NCI-H69 (cell line): ENCODE results near the gene NELFB.

Experiments
- DNase-seq: peaks from one replicate; lab custom pipeline; 2025; lab: John Stamatoyannopoulos, UW

Gene NELFB

DNA sequence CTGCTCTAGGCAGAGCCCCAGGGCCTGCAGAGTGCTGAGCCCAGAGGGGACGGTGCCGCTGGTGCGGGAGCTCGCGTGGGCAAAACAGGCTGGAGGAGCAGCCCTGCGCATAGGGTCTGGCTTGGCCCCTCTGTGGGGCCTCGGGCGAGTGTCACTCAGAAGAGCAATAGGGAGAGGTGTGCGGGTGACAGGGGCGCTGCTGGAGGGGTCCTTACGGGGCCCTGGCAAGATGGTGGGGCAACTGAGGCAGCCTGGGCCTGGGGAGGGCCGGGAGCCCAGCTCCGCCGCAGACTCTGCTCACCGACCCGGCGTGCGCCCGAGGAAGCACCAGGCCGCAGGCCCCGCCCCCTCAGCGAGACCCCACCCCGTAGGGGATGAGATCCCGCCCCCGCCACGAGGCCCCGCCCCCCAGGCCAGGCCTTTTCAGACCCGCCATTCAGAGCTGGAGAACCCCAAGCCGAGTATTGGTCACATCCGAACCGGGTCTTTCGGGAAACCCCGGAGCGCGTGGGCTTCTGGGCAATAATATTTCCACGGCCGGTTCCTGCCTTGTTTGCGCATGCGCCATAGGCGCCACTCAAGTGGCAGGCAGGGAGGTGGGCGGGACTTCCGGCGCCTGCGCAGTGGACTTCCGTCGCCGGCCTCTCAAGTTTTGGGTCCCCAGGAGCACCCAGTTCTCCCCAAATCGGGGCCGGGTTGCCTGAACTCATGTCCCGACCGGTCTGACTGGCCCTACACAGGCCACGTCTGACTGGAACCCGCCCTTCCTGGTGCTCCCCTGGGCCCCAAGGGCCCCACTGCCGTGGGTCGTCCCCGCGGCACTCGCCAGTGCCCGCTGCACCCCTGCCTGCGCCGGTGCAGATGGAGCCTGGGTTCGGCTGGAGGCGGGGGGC is 31.8 kb upstream of the NELFB start:
- peak; percentile 99 for DNase-seq

DNA sequence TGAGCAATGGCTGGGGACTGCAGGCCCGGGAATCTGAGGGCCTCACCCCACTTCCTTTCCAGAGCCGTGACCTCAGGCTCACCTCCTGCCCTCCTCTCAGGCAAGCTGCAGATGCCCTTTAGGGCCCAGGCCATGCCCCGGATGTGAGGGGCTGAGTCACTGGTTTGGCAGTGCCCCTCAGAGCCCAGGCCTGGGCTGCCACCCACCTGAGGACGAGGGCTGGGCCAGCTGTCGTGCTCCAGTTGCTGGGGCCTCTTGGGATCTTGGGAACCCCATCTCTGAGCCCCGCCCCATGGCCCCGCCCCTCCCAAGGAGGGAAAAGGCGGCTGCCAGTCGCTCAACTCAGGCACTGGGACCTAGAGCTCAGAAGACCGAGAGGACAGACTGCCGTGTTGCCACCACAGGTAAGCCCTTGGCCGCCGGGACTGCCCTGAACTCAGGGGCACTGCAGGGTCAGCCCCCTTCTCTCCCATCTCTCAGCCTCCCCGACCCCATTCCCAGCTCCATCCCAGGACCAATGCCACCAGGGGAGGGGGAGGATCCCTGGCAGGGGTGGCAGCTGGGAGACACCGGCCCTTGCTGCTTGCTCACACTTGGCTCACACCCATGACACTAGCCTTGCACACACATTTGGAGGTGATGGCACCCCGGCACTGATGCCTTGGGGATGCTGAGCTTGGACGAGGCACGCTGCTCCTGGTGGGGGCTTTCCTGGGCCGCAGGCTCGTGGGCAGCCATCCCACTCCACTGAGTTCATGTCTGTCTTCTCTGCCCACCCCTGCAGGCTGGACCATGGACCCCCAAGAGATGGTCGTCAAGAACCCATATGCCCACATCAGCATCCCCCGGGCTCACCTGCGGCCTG is 30.1 kb upstream of the NELFB start, which contains the start of gene CYSRT1:
TSS of gene CYSRT1 (plus strand) at position 345 of the 865 bp plus-strand sequence. CDS start at position 793, 448 bp downstream.
- DNase-seq: no peak

DNA sequence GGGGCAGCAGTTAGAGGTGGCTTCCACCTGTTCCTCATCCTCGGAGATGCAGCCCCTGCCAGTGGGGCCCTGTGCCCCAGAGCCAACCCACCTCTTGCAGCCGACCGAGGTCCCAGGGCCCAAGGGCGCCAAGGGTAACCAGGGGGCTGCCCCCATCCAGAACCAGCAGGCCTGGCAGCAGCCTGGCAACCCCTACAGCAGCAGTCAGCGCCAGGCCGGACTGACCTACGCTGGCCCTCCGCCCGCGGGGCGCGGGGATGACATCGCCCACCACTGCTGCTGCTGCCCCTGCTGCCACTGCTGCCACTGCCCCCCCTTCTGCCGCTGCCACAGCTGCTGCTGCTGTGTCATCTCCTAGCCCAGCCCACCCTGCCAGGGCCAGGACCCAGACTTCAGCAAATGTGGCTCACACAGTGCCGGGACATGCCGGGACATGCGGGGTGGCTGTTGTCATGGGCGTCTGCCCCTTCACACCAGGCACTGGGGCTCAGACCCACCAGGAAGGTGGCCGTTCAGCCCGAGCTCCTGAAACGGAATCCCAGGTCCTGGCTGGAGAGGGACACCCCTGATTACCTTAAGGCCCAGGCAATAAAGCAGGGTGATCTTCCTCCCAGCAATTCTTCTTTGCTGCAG is 29.3 kb upstream of the NELFB start:
- DNase-seq: no peak

DNA sequence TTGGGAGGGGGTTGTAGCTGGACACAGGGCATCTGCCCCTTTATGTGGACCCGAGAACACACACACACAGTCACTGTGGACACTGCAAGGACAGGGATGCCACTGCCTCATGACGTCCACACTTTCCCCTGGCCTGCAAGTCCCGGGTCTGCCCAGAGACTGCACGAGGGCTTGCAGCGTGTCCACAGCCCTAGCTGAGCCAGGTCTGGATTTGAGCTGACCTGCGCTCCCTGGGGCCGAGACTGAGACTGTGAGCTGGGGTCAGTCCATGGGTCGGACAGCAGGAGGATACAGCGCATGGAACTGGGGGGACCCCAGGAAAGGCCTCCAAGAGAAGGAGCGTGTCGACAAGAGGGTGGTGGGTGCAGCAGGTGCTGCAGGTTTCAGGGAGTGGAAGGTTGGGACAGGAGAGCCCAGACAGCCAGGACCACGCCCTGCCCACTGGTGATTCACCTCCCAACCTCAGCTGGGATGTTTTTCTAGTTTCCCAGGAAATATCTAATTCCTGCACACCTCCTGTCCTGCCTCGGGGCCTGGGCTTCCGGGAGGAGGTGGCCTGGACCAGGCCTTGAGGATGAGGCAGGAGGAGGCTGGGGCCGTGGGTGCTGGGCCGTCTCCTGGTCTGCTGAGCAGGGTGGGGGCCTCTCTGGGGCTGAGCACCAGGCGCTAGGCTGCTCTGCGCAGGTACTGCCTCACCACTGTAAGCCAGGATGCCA is 28.6 kb upstream of the NELFB start:
- DNase-seq: no peak

DNA sequence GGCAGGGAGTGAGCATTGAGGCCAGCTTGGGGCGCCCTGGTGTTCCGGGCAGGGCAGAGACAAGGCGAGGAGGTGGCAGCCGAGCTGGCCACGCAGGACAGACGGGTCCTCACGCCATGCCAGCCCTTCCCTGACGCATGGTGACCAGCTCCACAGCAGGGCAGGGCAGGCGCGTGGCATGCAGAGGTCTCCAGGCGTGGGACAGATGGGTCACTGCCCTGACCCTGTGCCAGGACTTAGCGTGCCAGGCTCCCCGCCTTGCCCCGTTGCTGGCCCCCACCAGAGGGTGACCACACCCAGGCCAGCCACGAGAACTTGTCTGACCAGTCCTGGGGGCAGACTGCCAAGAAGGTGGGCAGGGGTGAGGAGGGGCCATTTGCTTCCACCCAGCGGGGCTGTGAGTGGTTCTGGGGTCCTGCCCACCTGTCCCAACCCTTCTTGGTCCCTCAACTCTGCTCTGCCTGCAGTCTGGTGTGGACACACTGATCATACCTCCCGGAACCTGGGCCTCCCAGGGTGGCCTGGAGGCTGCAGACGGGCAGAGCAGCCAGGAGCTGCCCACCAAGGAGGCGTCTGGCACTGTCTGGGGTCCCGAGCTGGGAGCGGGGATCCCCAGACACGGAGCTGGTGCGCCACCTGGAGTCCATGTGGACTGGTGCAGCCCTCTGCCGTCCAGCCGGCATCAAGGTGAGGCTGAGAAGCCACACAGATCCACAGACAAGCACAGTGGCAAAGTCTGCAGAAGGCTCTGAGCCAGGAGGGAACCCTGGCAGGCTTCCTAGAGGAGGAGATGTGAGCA is 27.9 kb upstream of the NELFB start, which contains the start of gene RNF224:
TSS of gene RNF224 (plus strand) at position 449 of the 799 bp plus-strand sequence. CDS start 834 bp downstream, outside the sequence.
- DNase-seq: peak; percentile 84

DNA sequence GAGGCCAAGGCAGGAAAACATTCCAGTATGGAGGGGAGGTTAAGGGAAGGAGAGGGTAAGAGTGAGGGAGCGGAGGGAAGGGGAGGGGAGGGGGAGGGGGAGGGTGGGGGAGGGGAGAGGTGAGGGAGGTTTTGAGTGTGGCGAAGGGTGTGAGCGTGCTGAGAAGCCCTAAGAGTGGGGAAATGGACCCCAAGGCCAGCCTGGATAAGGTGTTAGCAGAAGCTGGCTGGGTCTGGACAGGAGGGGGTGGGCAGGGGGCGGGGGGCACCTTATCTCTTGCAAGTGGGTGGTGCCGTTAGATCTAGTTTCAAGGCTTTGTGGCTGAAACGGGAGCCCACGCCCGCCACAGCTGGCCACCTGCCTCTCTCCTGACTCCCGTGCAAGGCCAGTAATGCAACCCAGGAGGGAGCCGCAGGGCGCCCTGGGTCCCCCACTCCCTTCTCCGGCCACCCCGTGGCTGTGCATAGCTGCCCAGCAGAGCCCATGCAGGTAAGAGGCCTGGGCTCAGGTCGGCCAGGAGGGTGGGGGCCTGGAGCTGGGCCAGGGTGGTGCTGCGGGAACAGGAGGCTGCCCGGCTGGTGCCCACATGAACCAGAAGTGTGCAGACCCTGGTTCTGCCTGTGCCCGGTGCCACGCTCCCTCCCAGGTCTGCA is 27.1 kb upstream of the NELFB start:
- DNase-seq: no peak

DNA sequence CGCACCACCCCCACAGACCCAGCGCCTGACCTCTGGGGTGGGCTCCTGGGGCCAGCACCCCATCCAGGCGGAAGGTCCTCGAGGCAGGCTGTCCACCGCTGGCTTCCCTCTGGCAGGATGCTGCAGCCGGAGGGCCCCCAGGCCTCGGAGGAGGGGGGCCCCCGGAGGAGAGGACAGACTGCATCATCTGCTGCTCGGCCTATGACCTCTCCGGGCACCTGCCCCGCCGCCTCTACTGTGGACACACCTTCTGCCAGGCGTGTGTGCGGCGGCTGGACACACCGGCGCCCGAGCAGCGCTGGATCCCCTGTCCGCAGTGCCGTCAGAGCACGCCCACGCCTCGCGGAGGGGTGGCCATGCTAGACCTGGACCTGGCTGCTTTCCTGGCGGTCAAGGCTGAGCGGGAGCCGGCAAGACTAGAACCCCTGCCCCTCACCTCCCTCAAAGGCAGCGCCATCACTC is 26.6 kb upstream of the NELFB start:
- no peak for DNase-seq

DNA sequence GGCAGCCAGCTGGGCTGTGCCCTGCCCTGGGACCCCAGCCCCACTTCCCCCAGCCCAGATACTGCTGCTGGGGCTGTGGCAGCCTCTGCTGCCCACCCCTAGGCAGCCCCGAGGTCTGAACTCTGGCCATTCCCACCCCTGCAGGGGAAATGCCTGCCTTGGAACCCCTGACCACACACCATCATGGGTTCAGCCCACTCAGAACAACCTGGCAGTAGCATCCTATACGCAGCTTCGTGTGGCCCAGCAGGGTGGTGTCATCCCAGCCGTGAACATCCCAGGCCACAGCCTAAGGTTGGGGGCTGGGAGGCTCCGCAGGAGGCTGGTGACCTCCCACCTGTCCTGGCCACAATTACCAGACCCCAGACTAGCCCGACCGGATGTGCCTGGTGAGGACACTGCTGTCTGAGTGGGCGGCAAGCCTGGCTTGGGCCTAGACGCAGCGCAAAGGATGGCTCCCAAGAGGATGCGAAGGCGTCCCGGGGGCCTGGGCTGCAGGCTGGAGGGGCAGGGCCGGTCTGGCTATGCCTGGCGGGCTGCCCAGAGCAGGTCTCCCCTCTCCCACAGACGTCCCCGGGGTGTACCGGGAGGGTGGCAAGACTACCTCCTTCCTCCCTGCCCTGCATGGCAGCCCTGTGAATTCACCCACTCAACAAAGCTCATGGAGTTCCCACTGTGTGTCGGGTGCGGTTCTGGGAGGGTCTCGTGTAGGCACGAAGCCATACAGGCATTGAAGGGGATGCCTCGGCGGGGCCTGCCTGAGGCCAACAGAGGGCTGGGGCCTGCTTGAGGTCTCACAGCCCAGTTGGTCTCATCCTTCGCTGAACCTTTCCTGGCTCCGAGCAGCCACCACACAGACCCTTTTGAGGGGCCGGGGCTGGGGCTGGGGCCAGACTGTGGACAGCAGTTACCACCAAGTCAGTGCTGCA is 25.9 kb upstream of the NELFB start:
- DNase-seq: no peak

DNA sequence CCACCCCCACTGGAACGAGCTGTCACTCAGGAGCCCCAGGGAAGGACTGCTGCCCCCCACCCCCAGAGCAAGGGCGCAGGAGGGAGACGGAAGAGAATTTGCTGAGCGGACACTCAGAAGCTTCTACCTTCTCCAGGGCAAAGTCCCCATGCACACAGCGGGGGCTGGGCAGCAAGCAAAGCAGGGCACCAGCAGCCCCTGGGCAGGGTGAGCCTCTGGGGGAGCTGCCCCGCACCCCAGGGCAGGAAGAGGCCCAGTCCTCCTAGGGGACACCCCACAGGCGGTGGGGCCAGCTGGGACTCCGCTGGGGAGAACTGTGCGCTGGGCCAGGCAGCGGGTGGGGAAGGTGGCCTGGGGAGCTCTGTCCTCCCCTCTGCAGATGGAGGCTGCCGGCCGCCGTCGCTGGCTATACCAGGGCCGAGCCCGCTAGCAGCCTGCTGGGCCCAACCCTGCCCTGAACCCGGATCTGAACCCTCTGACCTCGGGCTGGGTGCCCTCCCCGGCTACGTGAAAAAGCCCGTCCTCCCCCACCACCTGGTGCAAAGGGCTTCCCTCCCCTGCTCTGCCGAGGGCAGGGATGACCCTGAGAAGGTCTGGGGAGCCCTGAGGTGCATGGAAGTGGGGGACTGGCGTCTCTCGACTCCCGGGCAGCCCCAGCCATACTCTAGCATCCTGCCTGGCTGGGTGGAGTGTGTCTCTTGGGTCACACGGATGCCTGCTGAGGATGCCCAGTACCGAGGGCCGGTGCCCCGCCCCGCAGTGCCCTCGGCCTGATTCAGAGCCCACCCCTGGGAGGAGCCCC is 25.0 kb upstream of the NELFB start:
- DNase-seq: no peak

DNA sequence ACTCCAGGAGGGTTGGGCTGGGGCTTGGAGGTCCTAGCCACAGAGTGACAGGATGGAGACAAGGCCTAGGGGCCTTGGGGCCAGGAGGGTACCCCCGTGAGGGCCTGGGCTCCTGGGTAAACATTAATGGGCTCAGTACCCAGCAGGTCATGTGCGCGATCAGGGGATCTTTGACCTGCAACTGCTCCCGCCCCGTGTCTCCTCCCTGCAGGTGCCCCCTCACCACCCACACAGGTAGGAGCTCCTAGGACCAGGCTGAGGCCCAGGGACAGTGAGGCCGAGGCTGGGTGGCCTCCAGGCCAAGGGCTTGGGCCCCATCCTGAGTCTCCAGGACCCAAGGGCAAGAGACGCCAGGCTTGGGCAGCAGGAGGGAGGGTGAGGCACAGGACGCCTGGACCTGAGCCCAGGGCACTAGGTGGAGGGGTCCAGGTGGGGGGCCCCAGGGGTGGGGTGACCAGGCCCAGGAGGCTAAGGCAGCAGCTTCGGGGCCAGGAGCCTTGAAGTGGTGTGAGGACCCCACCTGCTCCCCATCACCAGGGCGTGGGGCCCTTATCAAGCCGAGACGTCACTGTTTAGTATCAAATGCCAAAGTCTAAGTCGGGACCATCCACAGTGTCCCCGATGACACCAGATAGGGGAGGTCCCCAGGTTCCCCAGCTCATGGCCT is 24.3 kb upstream of the NELFB start, which contains the start of gene SLC34A3:
TSS of gene SLC34A3 (plus strand) at position 197 of the 667 bp plus-strand sequence. CDS start 802 bp downstream, outside the sequence.
- DNase-seq: no peak

DNA sequence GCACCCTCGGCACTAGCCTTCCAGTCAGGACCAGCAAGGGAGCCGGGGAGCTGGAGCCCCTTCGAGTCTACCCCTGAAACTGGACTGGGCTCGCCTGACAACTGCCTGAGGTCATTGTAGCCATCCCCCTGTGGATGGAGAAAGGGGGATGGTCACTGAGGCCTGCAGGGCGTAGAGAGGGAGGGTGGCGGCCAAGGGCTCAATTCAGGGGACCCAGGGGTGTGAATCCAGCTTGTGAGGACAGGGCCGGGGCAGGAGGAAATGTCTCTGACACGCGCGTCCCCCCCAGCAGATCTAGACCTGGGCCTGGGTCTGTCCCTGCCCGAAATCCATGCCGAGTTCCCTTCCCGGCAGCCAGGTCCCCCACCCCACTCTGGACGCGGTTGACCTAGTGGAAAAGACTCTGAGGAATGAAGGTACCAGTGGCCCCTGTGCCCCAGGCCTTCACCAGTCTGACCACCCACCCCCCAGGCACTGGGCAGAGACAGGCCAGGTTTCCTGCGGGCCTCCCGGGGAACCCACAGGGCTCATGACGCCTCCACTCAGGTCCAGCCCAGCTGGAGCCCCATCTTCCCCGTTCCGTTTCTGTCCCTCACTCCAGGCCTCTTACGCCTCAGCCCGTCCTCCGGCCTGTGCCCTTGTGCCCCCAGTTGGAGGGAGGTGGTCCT is 23.6 kb upstream of the NELFB start:
- no peak for DNase-seq

DNA sequence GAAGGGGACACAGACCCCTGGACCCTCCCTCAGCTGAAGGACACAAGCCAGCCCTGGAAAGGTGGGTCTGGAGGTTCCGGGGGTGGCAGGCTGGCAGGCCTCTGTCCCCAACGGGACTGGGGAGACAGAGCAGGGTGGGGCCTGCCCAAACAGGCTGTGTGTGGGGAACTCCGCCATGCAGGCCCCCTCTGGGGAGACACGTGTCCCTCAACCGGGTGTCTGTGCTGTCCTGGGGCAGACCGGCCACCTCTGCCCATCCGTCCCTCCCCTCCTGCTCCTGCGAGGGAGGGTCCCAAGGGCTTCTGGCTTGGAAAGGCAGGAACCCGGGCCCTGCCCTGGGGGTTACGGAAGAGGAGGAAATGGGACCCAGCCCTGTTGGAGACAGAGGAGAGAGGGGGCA is 23.0 kb upstream of the NELFB start:
- DNase-seq: no peak

DNA sequence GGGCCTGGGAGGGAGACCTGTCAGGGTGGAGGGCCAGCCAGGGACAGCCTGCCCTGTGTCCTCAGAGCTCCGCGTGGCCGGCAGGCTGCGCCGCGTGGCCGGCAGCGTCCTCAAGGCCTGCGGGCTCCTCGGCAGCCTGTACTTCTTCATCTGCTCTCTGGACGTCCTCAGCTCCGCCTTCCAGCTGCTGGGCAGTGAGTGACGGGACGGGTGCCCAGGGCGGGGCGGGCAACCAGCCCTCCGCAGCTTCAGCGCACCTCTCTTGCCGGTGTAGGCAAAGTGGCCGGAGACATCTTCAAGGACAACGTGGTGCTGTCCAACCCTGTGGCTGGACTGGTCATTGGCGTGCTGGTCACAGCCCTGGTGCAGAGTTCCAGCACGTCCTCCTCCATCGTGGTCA is 22.6 kb upstream of the NELFB start:
- no peak for DNase-seq

DNA sequence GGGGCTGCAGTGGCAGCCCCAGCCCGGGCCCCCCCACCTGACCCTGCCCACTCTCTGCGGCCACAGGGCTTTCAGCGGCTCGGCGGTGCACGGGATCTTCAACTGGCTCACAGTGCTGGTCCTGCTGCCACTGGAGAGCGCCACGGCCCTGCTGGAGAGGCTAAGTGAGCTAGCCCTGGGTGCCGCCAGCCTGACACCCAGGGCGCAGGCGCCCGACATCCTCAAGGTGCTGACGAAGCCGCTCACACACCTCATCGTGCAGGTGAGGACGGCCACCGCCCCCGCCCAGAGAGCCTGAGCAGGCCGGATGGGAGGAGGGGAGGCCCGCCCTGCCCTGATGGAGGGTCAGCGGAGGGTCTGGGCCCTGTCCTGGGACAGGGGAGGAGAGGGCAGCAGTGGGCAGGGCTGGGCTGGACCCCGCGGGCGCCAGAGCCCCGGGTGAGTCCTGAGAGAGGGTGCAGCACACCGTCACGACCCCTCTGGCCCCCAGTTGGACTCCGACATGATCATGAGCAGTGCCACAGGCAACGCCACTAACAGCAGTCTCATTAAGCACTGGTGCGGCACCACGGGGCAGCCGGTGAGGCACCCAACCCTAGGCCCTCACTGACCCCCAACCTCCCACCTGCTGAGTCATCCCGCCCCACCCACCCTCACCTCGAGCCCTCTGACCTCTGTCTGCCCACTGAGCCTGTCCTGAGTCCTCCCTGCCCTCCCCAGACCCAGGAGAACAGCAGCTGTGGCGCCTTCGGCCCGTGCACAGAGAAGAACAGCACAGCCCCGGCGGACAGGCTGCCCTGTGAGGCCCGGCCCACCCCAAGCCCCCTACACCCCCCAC is 21.8 kb upstream of the NELFB start:
- DNase-seq: peak; percentile 37

DNA sequence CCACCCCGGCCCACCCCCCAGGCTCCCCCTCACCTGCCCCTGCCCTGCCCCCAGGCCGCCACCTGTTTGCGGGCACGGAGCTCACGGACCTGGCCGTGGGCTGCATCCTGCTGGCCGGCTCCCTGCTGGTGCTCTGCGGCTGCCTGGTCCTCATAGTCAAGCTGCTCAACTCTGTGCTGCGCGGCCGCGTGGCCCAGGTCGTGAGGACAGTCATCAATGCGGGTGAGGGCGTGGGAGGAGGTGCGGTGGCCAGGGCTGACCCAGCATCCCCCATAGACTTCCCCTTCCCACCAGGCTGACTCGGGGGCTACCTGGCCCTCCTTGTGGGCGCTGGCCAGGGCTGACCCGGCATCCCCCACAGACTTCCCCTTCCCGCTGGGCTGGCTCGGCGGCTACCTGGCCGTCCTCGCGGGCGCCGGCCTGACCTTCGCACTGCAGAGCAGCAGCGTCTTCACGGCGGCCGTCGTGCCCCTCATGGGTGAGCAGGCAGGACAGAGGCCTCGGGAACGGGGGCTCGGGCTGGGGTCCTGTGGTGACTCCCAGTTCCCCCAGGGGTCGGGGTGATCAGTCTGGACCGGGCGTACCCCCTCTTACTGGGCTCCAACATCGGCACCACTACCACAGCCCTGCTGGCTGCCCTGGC is 21.0 kb upstream of the NELFB start:
- peak; percentile 43 for DNase-seq
